HepG2 (cell line): Measurements from ENCODE around the gene FOXA3. TPM values are rescaled to one million over a fixed set of nuclear protein-coding genes. Genes with fewer than 3 reads are reported as not detected.

Experiments used
- CENPT ChIP-seq: sonication (generic); formaldehyde crosslinking; IDR thresholded peaks from 2 replicates; pipeline ENCODE4 v1.8.0; 2022; ENCODE audit warnings: low read depth, mild to moderate bottlenecking, moderate library complexity, missing genetic modification reagents
- ELF3 ChIP-seq: IDR thresholded peaks from 2 replicates; pipeline ENCODE4 v1.6.1; 2016; ENCODE audit warnings: missing genetic modification reagents, missing compliant biosample characterization
- GFI1 ChIP-seq: sonication (generic); formaldehyde crosslinking; IDR thresholded peaks from 2 replicates; pipeline ENCODE4 v1.5.0; 2020; ENCODE audit warnings: missing genetic modification reagents, mild to moderate bottlenecking, borderline replicate concordance
- HDAC1 ChIP-seq: sonication (generic); formaldehyde crosslinking; IDR thresholded peaks from 2 replicates; pipeline ENCODE4 v1.5.1; 2020; ENCODE audit warnings: mild to moderate bottlenecking, missing genetic modification reagents
- KMT2B ChIP-seq: IDR thresholded peaks from 2 replicates; pipeline ENCODE4 v1.6.1; 2016; ENCODE audit warnings: missing genetic modification reagents, missing compliant biosample characterization
- PRDM4 ChIP-seq: sonication (generic); formaldehyde crosslinking; IDR thresholded peaks from 2 replicates; pipeline ENCODE4 v1.9.0; 2021; ENCODE audit warnings: missing genetic modification reagents, borderline replicate concordance
- RFX5 ChIP-seq: IDR thresholded peaks from 2 replicates; pipeline ENCODE4 v1.6.1; 2011; ENCODE audit warnings: low read depth, low read length, improper control_type of control experiment
- SMYD3 ChIP-seq: sonication (generic); formaldehyde crosslinking; IDR thresholded peaks from 2 replicates; pipeline ENCODE4 v1.8.1; 2023; ENCODE audit warnings: mild to moderate bottlenecking, missing genetic modification reagents
- THRA ChIP-seq: sonication (generic); formaldehyde crosslinking; IDR thresholded peaks from 2 replicates; pipeline ENCODE4 v1.4.0; 2020; ENCODE audit warnings: missing genetic modification reagents, borderline replicate concordance
- ZNF207 ChIP-seq: fragments of 450-650 bp; IDR thresholded peaks from 2 replicates; pipeline ENCODE4 v1.6.1; 2016; ENCODE audit warnings: antibody characterized with exemption, borderline replicate concordance
- ZNF256 ChIP-seq: sonication (generic); formaldehyde crosslinking; conservative IDR thresholded peaks from 2 replicates; pipeline ENCODE4 v1.4.0; 2020; ENCODE audit warnings: missing genetic modification reagents
- ZNF33B ChIP-seq: sonication (generic); formaldehyde crosslinking; IDR thresholded peaks from 2 replicates; pipeline ENCODE4 v1.5.1; 2020; ENCODE audit warnings: mild to moderate bottlenecking, missing genetic modification reagents
- ZNF446 ChIP-seq: sonication (generic); formaldehyde crosslinking; IDR thresholded peaks from 2 replicates; pipeline ENCODE4 v1.5.0; 2020; ENCODE audit warnings: mild to moderate bottlenecking, missing genetic modification reagents
- ZNF549 ChIP-seq: sonication (generic); formaldehyde crosslinking; IDR thresholded peaks from 2 replicates; pipeline ENCODE4 v1.5.0; 2020; ENCODE audit warnings: missing genetic modification reagents
- ZNF598 ChIP-seq: sonication (generic); formaldehyde crosslinking; IDR thresholded peaks from 2 replicates; pipeline ENCODE4 v1.5.1; 2020; ENCODE audit warnings: mild to moderate bottlenecking, missing genetic modification reagents, borderline replicate concordance
- ZNF607 ChIP-seq: sonication (generic); formaldehyde crosslinking; IDR thresholded peaks from 2 replicates; pipeline ENCODE4 v1.5.1; 2020; ENCODE audit warnings: missing genetic modification reagents, mild to moderate bottlenecking, borderline replicate concordance
- ZNF7 ChIP-seq: IDR thresholded peaks from 2 replicates; pipeline ENCODE4 v1.6.1; 2016; ENCODE audit warnings: missing biosample characterization, missing genetic modification reagents
- ZSCAN29 ChIP-seq: sonication (generic); formaldehyde crosslinking; conservative IDR thresholded peaks from 2 replicates; pipeline ENCODE4 v1.4.0; 2020; ENCODE audit warnings: mild to moderate bottlenecking, missing genetic modification reagents
- polyA plus RNA-seq, 8 experiments: library from polyadenylated mRNA; depleted of rRNA in 3 of 8; stranded (reverse) in 7 of 8; unstranded in 1 of 8; fragments of >200 nt; fragmentation: Illumina TruSeq in 4 of 8; extraction: Trizol in 4 of 8; gene quantifications; 2 replicates each; pipeline versions ENCODE4 v1.2.1 to v1.2.3, GENCODE V29; 2011 to 2016; ENCODE audit warnings: low read depth in 4 of 8, missing spikeins in 1 of 8, mixed read lengths in 1 of 8; ENCODE audit not compliant: insufficient read depth in 1 of 8
- total RNA-seq, 5 experiments: library from RNA; depleted of rRNA; stranded (reverse); fragments of >200 nt; fragmentation: Illumina TruSeq; extraction: Trizol; gene quantifications; 2 replicates each; pipeline ENCODE4 v1.2.3, GENCODE V29; 2016; ENCODE audit warnings: low read depth in 1 of 5
- TF ChIP-seq, protein P1 (sequence below): sonication (generic); formaldehyde crosslinking; IDR thresholded peaks from 2 replicates; pipeline ENCODE4 v1.8.1; 2023; ENCODE audit warnings: mild to moderate bottlenecking, inconsistent platforms, moderate library complexity, missing genetic modification reagents, borderline replicate concordance
- TF ChIP-seq, protein P2 (sequence below): sonication (generic); formaldehyde crosslinking; conservative IDR thresholded peaks from 2 replicates; pipeline ENCODE4 v1.8.0; 2022; ENCODE audit warnings: missing genetic modification reagents
- TF ChIP-seq, protein P3 (sequence below): IDR thresholded peaks from 2 replicates; pipeline ENCODE4 v1.6.1; 2016; ENCODE audit warnings: control low read depth

FOXA3 gene
- total and polyA plus RNA-seq, 2 of the 13 experiments (the other 11 are each of a cell fraction or from before 2014, with no cell fraction given): 29.8 to 47.6 TPM

DNA sequence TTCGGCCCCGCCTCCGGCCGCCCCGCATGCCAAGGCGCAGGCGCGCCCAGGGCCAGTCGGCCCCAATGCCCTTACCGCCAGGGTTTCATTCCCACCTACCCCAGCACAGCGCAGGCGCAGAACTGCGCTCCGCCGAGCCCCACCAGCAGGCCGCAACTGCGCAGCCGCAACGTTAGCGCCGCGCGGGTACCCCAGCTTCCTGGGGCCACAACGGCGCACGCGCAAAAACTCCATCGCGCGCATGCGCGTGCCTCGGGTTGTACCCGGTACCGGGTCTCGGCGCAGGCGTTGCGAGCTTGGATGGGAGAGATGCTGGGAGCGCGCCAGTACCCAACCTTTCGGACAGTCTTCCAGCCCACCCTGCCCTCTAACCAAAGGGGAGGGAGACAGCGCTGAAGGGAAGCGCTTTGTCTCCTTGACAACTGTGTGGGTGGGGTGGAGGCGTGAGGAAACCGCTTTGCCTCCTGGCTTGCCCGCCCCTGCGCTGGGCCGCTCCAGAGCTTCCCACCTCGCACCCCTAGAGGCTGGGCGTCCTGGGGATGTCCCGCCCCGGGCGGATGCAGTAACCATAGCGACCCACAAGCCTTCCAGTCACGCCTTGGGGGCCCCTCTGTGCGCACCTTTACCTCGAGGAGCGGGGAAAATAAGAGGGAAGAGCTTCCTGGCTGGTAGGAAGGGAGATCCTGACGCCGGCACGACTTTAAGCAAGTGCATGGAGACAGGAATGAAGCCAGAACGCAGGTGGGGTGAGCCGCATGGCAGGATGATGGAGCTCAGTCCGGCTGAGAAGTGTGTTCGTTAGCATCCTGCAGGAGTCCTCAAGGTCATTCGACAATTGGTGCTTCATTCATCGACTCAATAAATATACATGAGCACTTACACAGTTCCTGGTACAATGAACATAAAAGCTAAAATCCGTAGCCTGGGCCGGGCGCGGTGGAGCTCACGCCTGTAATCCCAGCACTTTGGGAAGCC, 38.8 kb downstream of the FOXA3 start (continued):
- TF ChIP-seq PRDM4: no peak
- no peak for TF ChIP-seq ZSCAN29
- TF ChIP-seq, protein P1, sequence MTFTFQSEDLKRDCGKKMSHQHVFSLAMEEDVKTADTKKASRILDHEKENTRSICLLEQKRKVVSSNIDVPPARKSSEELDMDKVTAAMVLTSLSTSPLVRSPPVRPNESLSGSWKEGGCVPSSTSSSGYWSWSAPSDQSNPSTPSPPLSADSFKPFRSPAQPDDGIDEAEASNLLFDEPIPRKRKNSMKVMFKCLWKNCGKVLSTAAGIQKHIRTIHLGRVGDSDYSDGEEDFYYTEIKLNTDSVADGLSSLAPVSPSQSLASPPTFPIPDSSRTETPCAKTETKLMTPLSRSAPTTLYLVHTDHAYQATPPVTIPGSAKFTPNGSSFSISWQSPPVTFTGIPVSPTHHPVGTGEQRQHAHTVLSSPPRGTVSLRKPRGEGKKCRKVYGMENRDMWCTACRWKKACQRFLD (CRISPR knock-in tag): no peak
- TF ChIP-seq, protein P2, sequence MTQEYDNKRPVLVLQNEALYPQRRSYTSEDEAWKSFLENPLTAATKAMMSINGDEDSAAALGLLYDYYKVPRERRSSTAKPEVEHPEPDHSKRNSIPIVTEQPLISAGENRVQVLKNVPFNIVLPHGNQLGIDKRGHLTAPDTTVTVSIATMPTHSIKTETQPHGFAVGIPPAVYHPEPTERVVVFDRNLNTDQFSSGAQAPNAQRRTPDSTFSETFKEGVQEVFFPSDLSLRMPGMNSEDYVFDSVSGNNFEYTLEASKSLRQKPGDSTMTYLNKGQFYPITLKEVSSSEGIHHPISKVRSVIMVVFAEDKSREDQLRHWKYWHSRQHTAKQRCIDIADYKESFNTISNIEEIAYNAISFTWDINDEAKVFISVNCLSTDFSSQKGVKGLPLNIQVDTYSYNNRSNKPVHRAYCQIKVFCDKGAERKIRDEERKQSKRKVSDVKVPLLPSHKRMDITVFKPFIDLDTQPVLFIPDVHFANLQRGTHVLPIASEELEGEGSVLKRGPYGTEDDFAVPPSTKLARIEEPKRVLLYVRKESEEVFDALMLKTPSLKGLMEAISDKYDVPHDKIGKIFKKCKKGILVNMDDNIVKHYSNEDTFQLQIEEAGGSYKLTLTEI (CRISPR knock-in tag): no peak
- TF ChIP-seq SMYD3: no peak
- peak; percentile 41; the same call in 1 of the 2 replicates for TF ChIP-seq CENPT (CRISPR knock-in tag)
- TF ChIP-seq HDAC1 (CRISPR knock-in tag): 0 out of 2 replicates have a peak, but pooled peaks have one; percentile 53
- no peak for TF ChIP-seq ZNF207
- TF ChIP-seq, protein P3, sequence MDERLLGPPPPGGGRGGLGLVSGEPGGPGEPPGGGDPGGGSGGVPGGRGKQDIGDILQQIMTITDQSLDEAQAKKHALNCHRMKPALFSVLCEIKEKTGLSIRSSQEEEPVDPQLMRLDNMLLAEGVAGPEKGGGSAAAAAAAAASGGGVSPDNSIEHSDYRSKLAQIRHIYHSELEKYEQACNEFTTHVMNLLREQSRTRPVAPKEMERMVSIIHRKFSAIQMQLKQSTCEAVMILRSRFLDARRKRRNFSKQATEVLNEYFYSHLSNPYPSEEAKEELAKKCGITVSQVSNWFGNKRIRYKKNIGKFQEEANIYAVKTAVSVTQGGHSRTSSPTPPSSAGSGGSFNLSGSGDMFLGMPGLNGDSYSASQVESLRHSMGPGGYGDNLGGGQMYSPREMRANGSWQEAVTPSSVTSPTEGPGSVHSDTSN (CRISPR knock-in tag): no peak
- no peak for TF ChIP-seq ZNF256 (CRISPR knock-in tag)
- no peak for TF ChIP-seq GFI1 (CRISPR knock-in tag)
- peak; percentile 19; the same call in 1 of the 2 replicates for TF ChIP-seq THRA (CRISPR knock-in tag)
- no peak for TF ChIP-seq ELF3
- TF ChIP-seq ZNF549 (CRISPR knock-in tag): no peak
- TF ChIP-seq ZNF446 (CRISPR knock-in tag): no peak
- peak; percentile 45; the same call in 1 of the 2 replicates for TF ChIP-seq ZNF33B (CRISPR knock-in tag)
- TF ChIP-seq KMT2B: no peak
- no peak for TF ChIP-seq ZNF7 (CRISPR knock-in tag)
- peak; percentile 82; the same call in 1 of the 2 replicates for TF ChIP-seq ZNF607 (CRISPR knock-in tag)
- TF ChIP-seq ZNF598 (CRISPR knock-in tag): peak; percentile 96; the same call in 1 of the 2 replicates
- TF ChIP-seq RFX5: no peak
